ENCODE measurements around the gene KIZ. TPM values are rescaled to one million over a fixed set of nuclear protein-coding genes. Genes with fewer than 3 reads are reported as not detected.

Gene KIZ
- total RNA-seq, 1 donor = 40.5 TPM

DNA sequence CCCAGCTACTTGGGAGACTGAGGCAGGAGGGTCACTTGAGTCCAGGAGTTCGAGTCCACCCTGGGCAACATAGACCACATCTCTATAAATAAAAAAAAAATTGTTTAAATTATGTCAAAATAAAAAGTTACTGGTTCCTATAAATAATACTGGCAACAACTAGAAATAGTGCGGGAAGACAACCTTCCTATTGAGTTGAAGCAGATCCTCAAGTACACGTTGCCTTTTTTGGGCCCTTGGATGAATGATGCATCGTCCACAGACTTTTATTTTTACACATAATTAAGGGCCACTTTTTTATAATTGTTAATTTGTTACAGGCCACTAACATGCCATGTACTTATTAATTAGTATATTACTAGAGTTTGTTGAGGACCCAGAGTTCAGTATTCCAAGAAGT is 31.1 kb downstream of the KIZ start:
- Histone ChIP-seq H3K27me3 (ENCODE audit: insufficient read depth, low read length) (no peaks in the 10 kb centered on the region), H3K4me3 (ENCODE audit: insufficient read depth, low read length) (no peak overlapping the region), H3K36me3 (ENCODE audit: insufficient read depth, low read length) (no peaks in the 10 kb centered on the region), H3K9me3 (ENCODE audit: low read depth, low read length) (no peaks in the 10 kb centered on the region), H3K4me1 (ENCODE audit: insufficient read depth, low read length) (peaks cover 5% of the 10 kb centered on the region), H3K27ac (ENCODE audit: low read depth, low read length) (no peak overlapping the region), H4K20me1 (ENCODE audit: insufficient read depth, low read length) (no peaks in the 10 kb centered on the region), H2AFZ (ENCODE audit: low read length) (no peak overlapping the region), H3K4me2 (ENCODE audit: insufficient read depth, low read length) (no peak overlapping the region), H3K79me2 (ENCODE audit: insufficient read depth, low read length) (no peaks in the 10 kb centered on the region)
- DNase-seq (ENCODE audit: insufficient read length, low spot score, missing footprints) = no peak
- TF ChIP-seq, protein P1, sequence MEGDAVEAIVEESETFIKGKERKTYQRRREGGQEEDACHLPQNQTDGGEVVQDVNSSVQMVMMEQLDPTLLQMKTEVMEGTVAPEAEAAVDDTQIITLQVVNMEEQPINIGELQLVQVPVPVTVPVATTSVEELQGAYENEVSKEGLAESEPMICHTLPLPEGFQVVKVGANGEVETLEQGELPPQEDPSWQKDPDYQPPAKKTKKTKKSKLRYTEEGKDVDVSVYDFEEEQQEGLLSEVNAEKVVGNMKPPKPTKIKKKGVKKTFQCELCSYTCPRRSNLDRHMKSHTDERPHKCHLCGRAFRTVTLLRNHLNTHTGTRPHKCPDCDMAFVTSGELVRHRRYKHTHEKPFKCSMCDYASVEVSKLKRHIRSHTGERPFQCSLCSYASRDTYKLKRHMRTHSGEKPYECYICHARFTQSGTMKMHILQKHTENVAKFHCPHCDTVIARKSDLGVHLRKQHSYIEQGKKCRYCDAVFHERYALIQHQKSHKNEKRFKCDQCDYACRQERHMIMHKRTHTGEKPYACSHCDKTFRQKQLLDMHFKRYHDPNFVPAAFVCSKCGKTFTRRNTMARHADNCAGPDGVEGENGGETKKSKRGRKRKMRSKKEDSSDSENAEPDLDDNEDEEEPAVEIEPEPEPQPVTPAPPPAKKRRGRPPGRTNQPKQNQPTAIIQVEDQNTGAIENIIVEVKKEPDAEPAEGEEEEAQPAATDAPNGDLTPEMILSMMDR (IDR thresholded peaks at IDR 0.05; ENCODE audit: extremely low read depth, low read depth, low read length) = no peak

DNA sequence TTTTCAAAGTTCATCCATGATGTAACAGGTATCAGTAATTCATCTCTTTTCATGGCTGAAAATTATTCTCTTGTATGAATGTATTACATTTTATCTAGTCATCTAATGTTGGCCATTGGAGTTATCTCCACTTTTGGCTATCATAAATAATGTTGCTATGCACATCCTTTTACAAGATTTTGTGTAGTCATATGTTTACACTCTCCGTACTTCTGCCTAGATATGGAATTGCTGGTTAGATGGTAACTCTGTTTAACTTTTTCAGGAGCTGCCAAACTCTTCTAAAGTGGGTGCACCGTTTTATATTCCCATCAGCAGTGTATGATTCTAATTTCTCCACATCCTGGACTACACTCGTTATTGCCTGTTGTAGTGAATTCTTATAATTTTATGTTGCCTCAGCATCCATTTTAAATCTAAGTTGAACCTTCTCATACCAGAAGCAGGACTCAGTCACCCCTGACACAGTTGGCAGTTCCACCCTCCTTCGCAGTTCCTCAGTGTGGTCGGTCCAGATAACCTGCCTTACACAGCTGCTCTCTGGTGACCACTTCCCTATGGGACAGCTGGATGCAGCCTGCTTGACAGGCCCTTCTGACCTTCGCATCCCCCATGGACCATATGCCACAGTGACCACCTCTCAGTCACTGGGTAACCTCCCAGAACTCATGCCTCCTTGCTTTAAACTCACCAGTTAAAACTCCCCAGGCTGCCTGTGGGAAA is 33.9 kb downstream of the KIZ start:
- H3K4me1 ChIP-seq (ENCODE audit: insufficient read depth, low read length) = peaks cover 5% of the 10 kb centered on the region
- TF ChIP-seq, protein P1 (IDR thresholded peaks at IDR 0.05; ENCODE audit: extremely low read depth, low read depth, low read length) = no peak
- no peak overlapping the region for H2AFZ ChIP-seq (ENCODE audit: low read length)
- peak overlapping the region; percentile 5 for H3K27ac ChIP-seq (ENCODE audit: low read depth, low read length)
- no peak overlapping the region for H3K4me3 ChIP-seq (ENCODE audit: insufficient read depth, low read length)
- no peaks in the 10 kb centered on the region for H3K79me2 ChIP-seq (ENCODE audit: insufficient read depth, low read length)
- no peaks in the 10 kb centered on the region for H3K9me3 ChIP-seq (ENCODE audit: low read depth, low read length)
- H3K4me2 ChIP-seq (ENCODE audit: insufficient read depth, low read length) = no peak overlapping the region
- peaks cover 4% of the 10 kb centered on the region for H3K36me3 ChIP-seq (ENCODE audit: insufficient read depth, low read length)
- no peaks in the 10 kb centered on the region for H4K20me1 ChIP-seq (ENCODE audit: insufficient read depth, low read length)
- no peak for DNase-seq (ENCODE audit: insufficient read length, low spot score, missing footprints)
- H3K27me3 ChIP-seq (ENCODE audit: insufficient read depth, low read length) = no peaks in the 10 kb centered on the region

DNA sequence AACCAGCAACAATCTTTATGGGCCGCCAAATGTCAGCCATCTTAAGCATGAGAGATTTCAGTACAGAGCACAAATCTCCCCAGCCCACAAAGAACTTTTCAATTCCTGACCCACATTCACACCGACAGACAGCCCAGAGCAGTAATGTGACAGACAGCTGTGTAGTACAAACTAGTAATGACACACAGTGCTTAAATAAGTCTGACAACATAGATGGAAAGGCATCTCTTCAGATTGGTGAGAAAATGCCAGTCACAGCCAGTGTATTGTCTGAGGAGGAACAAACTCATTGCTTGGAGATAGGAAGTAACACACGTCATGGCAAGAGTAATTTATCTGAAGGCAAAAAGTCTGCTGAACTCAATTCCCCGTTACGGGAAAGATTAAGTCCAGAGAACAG is 36.0 kb downstream of the KIZ start:
- H3K36me3 ChIP-seq (ENCODE audit: insufficient read depth, low read length) = peaks cover 4% of the 10 kb centered on the region
- no peak overlapping the region for H3K4me2 ChIP-seq (ENCODE audit: insufficient read depth, low read length)
- H3K27me3 ChIP-seq (ENCODE audit: insufficient read depth, low read length) = no peaks in the 10 kb centered on the region
- H3K4me1 ChIP-seq (ENCODE audit: insufficient read depth, low read length) = peaks cover 5% of the 10 kb centered on the region
- H3K27ac ChIP-seq (ENCODE audit: low read depth, low read length) = no peak overlapping the region
- H3K4me3 ChIP-seq (ENCODE audit: insufficient read depth, low read length) = no peak overlapping the region
- H3K79me2 ChIP-seq (ENCODE audit: insufficient read depth, low read length) = no peaks in the 10 kb centered on the region
- H2AFZ ChIP-seq (ENCODE audit: low read length) = no peak overlapping the region
- TF ChIP-seq, protein P1 (IDR thresholded peaks at IDR 0.05; ENCODE audit: extremely low read depth, low read depth, low read length) = no peak
- H3K9me3 ChIP-seq (ENCODE audit: low read depth, low read length) = no peaks in the 10 kb centered on the region
- no peak for DNase-seq (ENCODE audit: insufficient read length, low spot score, missing footprints)
- H4K20me1 ChIP-seq (ENCODE audit: insufficient read depth, low read length) = no peaks in the 10 kb centered on the region

DNA sequence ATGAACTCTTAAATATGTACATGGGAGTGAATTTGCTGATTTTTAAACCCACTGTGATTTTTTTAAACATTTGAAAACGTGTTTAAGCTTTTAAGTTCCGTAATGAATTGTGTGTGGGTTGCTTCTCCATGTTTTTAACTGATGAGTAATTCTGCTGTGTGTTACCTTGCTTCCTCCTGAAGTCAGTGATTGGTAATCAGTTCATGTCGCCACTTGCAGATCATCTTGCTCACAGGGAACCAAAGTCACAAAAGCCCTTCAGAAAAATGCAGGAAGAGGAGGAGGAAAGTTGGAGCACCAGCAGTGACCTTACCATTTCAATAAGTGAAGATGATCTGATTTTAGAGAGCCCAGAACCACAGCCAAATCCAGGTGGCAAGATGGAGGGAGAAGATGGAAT is 36.7 kb downstream of the KIZ start:
- Histone ChIP-seq H2AFZ (ENCODE audit: low read length) (no peak overlapping the region), H3K27ac (ENCODE audit: low read depth, low read length) (no peak overlapping the region), H3K4me2 (ENCODE audit: insufficient read depth, low read length) (no peak overlapping the region), H3K36me3 (ENCODE audit: insufficient read depth, low read length) (peaks cover 4% of the 10 kb centered on the region), H3K9me3 (ENCODE audit: low read depth, low read length) (no peaks in the 10 kb centered on the region), H3K4me1 (ENCODE audit: insufficient read depth, low read length) (peaks cover 5% of the 10 kb centered on the region), H4K20me1 (ENCODE audit: insufficient read depth, low read length) (no peaks in the 10 kb centered on the region), H3K79me2 (ENCODE audit: insufficient read depth, low read length) (no peaks in the 10 kb centered on the region), H3K27me3 (ENCODE audit: insufficient read depth, low read length) (no peaks in the 10 kb centered on the region), H3K4me3 (ENCODE audit: insufficient read depth, low read length) (no peak overlapping the region)
- no peak for DNase-seq (ENCODE audit: insufficient read length, low spot score, missing footprints)
- TF ChIP-seq, protein P1 (IDR thresholded peaks at IDR 0.05; ENCODE audit: extremely low read depth, low read depth, low read length) = no peak
